SK-N-SH treated with all-trans-retinoic acid at 6 μM for 48 hours (cell line): ENCODE measurements around the gene DNAJB8.

ENCODE experiments used
- ATAC-seq: fragments of 200-7000 bp; cut with Tn5 transposase; 3 replicates; pipeline ENCODE4 v1.9.1; 2020; ENCODE audit warnings: mild to moderate bottlenecking, moderate library complexity
- ARNTL ChIP-seq: fragments of 450-650 bp; formaldehyde crosslinking; IDR thresholded peaks from 2 replicates; pipeline ENCODE4 v1.5.0; 2020; ENCODE audit warnings: low read depth, mild to moderate bottlenecking, moderate library complexity, borderline replicate concordance
- BACH2 ChIP-seq: fragments of 250-450 bp; sonication (Bioruptor Pico); IDR thresholded peaks from 2 replicates; pipeline ENCODE4 v1.9.0; 2021; ENCODE audit warnings: mild to moderate bottlenecking, borderline replicate concordance
- ISL1 ChIP-seq: fragments of 250-450 bp; sonication (Bioruptor Pico); IDR thresholded peaks from 2 replicates; pipeline ENCODE4 v2.1.2; 2022; ENCODE audit warnings: mild to moderate bottlenecking, moderate library complexity
- OSR1 ChIP-seq: fragments of 250-450 bp; sonication (Bioruptor Pico); IDR thresholded peaks from 2 replicates; pipeline ENCODE4 v1.8.0; 2022; ENCODE audit warnings: moderate library complexity, mild to moderate bottlenecking, inconsistent platforms
- POU6F1 ChIP-seq: fragments of 250-450 bp; sonication (Bioruptor Pico); IDR thresholded peaks from 2 replicates; pipeline ENCODE4 v1.8.0; 2021; ENCODE audit warnings: low read depth, mild to moderate bottlenecking, moderate library complexity, borderline replicate concordance
- TCF4 ChIP-seq: fragments of 250-450 bp; sonication (Bioruptor Pico); IDR thresholded peaks from 2 replicates; pipeline ENCODE4 v1.8.0; 2021; ENCODE audit warnings: mild to moderate bottlenecking, moderate library complexity, borderline replicate concordance
- TSHZ2 ChIP-seq: fragments of 250-450 bp; sonication (Bioruptor Pico); IDR thresholded peaks from 2 replicates; pipeline ENCODE4 v1.5.0; 2020; ENCODE audit warnings: mild to moderate bottlenecking, moderate library complexity
- ZC3H10 ChIP-seq: fragments of 250-450 bp; sonication (Bioruptor Pico); IDR thresholded peaks from 2 replicates; pipeline ENCODE4 v1.5.1; 2021; ENCODE audit warnings: mild to moderate bottlenecking, moderate library complexity
- ZFP3 ChIP-seq: fragments of 250-450 bp; sonication (Bioruptor Pico); IDR thresholded peaks from 2 replicates; pipeline ENCODE4 v1.5.0; 2020; ENCODE audit warnings: mild to moderate bottlenecking, moderate library complexity
- ZNF70 ChIP-seq: fragments of 450-650 bp; formaldehyde crosslinking; IDR thresholded peaks from 2 replicates; pipeline ENCODE4 v1.5.0; 2020; ENCODE audit warnings: mild to moderate bottlenecking, moderate library complexity
- ZNF8 ChIP-seq: fragments of 450-650 bp; formaldehyde crosslinking; IDR thresholded peaks from 2 replicates; pipeline ENCODE4 v1.5.0; 2020; ENCODE audit warnings: mild to moderate bottlenecking, moderate library complexity
- TF ChIP-seq, protein P1 (sequence below): fragments of 250-450 bp; sonication (Bioruptor Pico); IDR thresholded peaks from 2 replicates; pipeline ENCODE4 v1.5.1; 2021; ENCODE audit warnings: mild to moderate bottlenecking, moderate library complexity
- TF ChIP-seq, protein P2 (sequence below): fragments of 250-450 bp; sonication (Bioruptor Pico); IDR thresholded peaks from 2 replicates; pipeline ENCODE4 v1.8.0; 2020; ENCODE audit warnings: mild to moderate bottlenecking, moderate library complexity, borderline replicate concordance

Gene DNAJB8

GRCh38 chr3:128496602-128497304 lies 30.1 kb upstream of the DNAJB8 start:
- TF ChIP-seq ZFP3 (CRISPR knock-in tag) = no peak
- no peak for TF ChIP-seq ZNF8
- TF ChIP-seq, protein P1, sequence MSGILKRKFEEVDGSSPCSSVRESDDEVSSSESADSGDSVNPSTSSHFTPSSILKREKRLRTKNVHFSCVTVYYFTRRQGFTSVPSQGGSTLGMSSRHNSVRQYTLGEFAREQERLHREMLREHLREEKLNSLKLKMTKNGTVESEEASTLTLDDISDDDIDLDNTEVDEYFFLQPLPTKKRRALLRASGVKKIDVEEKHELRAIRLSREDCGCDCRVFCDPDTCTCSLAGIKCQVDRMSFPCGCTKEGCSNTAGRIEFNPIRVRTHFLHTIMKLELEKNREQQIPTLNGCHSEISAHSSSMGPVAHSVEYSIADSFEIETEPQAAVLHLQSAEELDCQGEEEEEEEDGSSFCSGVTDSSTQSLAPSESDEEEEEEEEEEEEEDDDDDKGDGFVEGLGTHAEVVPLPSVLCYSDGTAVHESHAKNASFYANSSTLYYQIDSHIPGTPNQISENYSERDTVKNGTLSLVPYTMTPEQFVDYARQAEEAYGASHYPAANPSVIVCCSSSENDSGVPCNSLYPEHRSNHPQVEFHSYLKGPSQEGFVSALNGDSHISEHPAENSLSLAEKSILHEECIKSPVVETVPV (CRISPR knock-in tag) = no peak
- TF ChIP-seq POU6F1 (CRISPR knock-in tag) = no peak
- TF ChIP-seq BACH2 (CRISPR knock-in tag) = no peak
- no peak for TF ChIP-seq TSHZ2 (CRISPR knock-in tag)
- ATAC-seq = peak; percentile 7

DNA sequence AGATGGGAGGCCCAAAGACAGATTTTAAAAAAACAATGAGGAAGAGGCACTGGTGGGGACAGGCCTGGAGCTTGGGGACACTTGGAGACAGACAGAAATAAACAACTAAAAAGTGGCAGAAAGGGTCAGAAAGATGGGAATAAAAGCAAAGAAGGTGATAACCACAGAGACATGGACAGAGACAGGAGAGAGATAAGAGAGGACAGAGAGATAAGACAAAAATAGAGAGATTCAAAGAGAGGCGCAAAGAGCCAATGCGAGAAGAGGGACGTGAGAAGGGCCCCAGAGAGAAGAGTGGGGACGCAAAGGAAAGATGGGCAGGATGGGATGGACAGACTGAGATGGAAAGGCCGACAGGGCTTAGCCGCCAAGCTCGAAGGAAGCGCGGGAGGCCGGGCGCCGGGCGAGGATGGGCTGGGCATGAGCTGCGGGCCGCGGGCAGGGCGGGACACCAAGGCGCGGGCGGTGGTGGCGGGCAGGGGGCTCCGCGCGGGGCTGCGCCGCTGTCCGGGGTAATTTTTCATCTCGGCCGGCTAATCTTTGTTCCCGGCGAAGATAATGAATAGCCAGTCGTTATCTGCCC lies 29.4 kb upstream of the DNAJB8 start:
- no peak for ATAC-seq
- TF ChIP-seq ISL1 (CRISPR knock-in tag) = no peak
- TF ChIP-seq ARNTL (CRISPR knock-in tag) = no peak
- peak; percentile 20; the same call in 1 of the 2 replicates for TF ChIP-seq TSHZ2 (CRISPR knock-in tag)
- 0 out of 2 replicates have a peak, but pooled peaks have one; percentile 51 for TF ChIP-seq ZNF70 (CRISPR knock-in tag)
- TF ChIP-seq, protein P2, sequence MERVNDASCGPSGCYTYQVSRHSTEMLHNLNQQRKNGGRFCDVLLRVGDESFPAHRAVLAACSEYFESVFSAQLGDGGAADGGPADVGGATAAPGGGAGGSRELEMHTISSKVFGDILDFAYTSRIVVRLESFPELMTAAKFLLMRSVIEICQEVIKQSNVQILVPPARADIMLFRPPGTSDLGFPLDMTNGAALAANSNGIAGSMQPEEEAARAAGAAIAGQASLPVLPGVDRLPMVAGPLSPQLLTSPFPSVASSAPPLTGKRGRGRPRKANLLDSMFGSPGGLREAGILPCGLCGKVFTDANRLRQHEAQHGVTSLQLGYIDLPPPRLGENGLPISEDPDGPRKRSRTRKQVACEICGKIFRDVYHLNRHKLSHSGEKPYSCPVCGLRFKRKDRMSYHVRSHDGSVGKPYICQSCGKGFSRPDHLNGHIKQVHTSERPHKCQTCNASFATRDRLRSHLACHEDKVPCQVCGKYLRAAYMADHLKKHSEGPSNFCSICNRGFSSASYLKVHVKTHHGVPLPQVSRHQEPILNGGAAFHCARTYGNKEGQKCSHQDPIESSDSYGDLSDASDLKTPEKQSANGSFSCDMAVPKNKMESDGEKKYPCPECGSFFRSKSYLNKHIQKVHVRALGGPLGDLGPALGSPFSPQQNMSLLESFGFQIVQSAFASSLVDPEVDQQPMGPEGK = no peak

DNA sequence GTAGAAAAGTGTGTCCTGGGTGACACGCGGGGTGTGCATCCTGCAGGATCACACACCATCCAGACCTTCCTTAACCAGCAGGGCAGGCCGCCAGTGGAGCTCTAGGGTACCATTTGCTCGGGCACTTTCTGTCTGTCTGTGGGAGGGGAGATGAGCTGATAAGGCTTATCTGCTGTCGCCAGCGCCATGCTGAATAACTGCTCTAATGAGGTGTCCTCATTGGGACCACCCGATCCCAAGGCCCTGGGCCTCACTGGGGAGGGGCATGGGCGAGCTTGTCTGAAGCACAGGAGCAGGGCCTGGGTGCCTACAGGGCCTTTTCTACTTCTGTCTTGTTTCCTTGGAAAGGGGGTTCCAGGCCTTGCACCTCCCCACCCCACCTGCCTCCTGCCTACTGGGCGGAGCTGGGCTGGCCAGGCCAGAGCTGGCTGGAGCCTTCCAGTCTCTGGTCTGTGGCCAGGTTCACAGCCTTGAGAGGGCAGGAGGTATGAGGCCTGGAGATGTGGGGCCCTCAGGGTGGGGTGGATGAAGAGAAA lies 28.8 kb upstream of the DNAJB8 start:
- no peak for TF ChIP-seq OSR1 (CRISPR knock-in tag)
- TF ChIP-seq TSHZ2 (CRISPR knock-in tag) = peak; percentile 56; the same call in 1 of the 2 replicates
- no peak for TF ChIP-seq ZC3H10 (CRISPR knock-in tag)
- TF ChIP-seq ZFP3 (CRISPR knock-in tag) = no peak
- 0 out of 2 replicates have a peak, but pooled peaks have one; percentile 12 for TF ChIP-seq TCF4 (CRISPR knock-in tag)
- ATAC-seq = no peak
